GM12892 (cell line): Measurements from ENCODE around the gene PPIL3.

Experiments
- POLR2A ChIP-seq: IDR thresholded peaks from 2 replicates; pipeline ENCODE4 v1.6.1; 2011; ENCODE audit warnings: low read depth, low read length, control low read depth
- TAF1 ChIP-seq: IDR thresholded peaks from 2 replicates; pipeline ENCODE4 v1.6.1; 2011; ENCODE audit warnings: low read depth, mild to moderate bottlenecking, control low read depth, low read length, borderline replicate concordance

DNA sequence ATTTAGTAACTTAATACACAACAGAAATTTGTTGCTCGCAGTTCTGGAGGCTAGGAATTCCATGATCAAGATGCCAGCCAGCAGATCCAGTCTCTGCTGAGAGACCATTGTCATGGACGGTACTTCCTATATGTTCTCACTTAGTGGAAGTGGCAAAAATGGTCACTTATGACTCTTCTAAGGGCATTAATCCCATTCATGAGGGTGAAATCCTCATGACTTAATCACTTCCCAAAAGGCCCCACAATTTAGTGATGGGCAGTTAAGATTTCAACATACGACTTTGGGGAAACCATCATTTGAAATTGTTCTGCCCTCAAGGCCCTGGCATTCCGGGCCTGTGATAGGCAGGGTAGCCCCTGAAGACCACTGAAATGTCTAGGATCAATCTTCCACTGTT lies 54.2 kb downstream of the PPIL3 start:
- TF ChIP-seq POLR2A (no peak), TAF1 (no peak)
